T1000 (cell line): ENCODE results near the gene CBX2.
"Not testable (repeated sequence)": the region's sequence is repeated elsewhere in the genome, so short reads cannot be mapped to it uniquely, and the experiment has no call there.

Experiments
- DNase-seq: peaks from one replicate; lab custom pipeline; 2025; ENCODE audit warnings: mixed read lengths; lab: John Stamatoyannopoulos, UW

Gene CBX2

GRCh38 chr17:79742951-79743476 is 34.9 kb upstream of the CBX2 start:
- no peak for DNase-seq

GRCh38 chr17:79743614-79744013 is 34.3 kb upstream of the CBX2 start:
- DNase-seq: no peak

- DNase-seq: no peak
Measured at GRCh38 chr17:79745641-79746105, 32.3 kb upstream of the CBX2 start.

GRCh38 chr17:79746889-79747507 is 30.9 kb upstream of the CBX2 start:
- no peak for DNase-seq

- DNase-seq: no peak
Measured at GRCh38 chr17:79747508-79748294, 30.2 kb upstream of the CBX2 start.

- no peak for DNase-seq
Measured at GRCh38 chr17:79748295-79749099, 29.5 kb upstream of the CBX2 start.

- no peak for DNase-seq
Measured at GRCh38 chr17:79749156-79749815, 28.7 kb upstream of the CBX2 start.

GRCh38 chr17:79749958-79750357 is 28.0 kb upstream of the CBX2 start:
- no peak for DNase-seq

GRCh38 chr17:79750650-79751545 is 27.1 kb upstream of the CBX2 start:
- DNase-seq: no peak

GRCh38 chr17:79752175-79752574 is 25.8 kb upstream of the CBX2 start:
- no peak for DNase-seq

- DNase-seq: no peak
Measured at GRCh38 chr17:79754370-79754769, 23.6 kb upstream of the CBX2 start.

GRCh38 chr17:79754903-79755302 is 23.0 kb upstream of the CBX2 start:
- DNase-seq: not testable (repeated sequence)

GRCh38 chr17:79755591-79755990 is 22.4 kb upstream of the CBX2 start:
- DNase-seq: no peak

GRCh38 chr17:79757140-79757745 is 20.7 kb upstream of the CBX2 start:
- DNase-seq: no peak

- DNase-seq: no peak
Measured at GRCh38 chr17:79758271-79758670, 19.7 kb upstream of the CBX2 start.

- no peak for DNase-seq
Measured at GRCh38 chr17:79760197-79760906, 17.6 kb upstream of the CBX2 start.

GRCh38 chr17:79761894-79762589 is 15.9 kb upstream of the CBX2 start:
- no peak for DNase-seq

GRCh38 chr17:79765708-79766107 is 12.2 kb upstream of the CBX2 start:
- DNase-seq: no peak
